ENCODE measurements around the gene GABRB3.
A peak's percentile ranks its signal among the peaks of the same experiment; 100 is the strongest.

GABRB3 gene

DNA sequence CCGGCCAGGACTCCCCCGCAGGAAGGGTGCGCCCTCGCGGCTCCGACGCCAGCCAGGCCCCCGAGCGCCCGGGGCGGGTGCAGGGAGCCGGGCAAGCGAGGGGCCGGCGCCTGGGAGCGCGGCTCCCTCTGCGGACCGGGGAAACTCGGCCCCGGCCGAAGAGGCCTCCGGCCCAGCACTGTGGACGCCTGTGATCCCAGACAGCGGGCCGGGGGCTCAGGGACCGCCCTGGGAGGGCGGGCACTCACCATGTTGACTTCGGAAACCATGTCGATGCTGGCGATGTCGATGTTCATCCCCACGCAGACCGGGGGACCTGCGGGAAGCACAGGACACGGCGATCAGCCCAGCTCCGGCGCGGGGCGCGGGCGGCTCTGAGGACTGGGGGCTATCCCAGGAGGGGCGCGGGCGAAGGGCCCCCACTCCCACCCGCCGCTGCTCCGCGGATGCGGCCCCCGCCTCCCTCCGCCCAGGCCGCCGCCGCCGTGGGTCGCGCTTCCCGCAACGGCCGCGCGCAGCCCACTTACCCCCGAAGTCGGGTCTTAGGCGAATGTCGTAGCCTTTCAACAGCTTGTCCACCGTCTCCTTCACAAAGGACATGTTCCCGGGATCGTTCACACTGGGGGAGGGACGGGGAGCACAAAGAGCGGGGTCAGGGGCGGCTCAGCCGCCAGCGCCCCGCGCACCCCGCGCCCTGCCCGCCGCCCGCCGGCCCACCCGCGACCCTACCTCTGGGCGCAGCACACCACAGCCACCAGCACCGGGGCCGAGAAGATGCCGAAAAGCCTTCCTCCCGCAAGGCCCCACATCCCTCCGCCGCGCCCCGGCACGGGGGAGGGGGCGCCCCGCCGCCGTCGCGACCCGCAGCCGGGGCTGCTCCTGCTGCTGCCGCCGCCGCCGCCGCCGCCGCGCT, at the start of gene GABRB3:
Gene GABRB3 (minus strand): TSS at position 913 of the 913 bp plus-strand sequence.
- no peak within 1 kb of the TSS for H3K9ac ChIP-seq (ENCODE audit: low read length in 2 of 2)
- H3K27ac ChIP-seq (ENCODE audit: low read length) = no peak within 1 kb of the TSS
- no peaks in the 10 kb centered on the region for H3K36me3 ChIP-seq (ENCODE audit: control insufficient read depth in 2 of 2, insufficient read depth in 2 of 2, low read length in 2 of 2)
- peaks cover 19 to 30% of the 10 kb centered on the region in 2 donors for H3K27me3 ChIP-seq (ENCODE audit: control insufficient read depth in 1 of 2, insufficient read depth in 2 of 2, low read length in 2 of 2)
- H3K4me1 ChIP-seq (ENCODE audit: control insufficient read depth, insufficient read depth, low read length) = peaks cover 17% of the 10 kb centered on the region
- H3K4me3 ChIP-seq (ENCODE audit: low read length in 2 of 2) = peak within 1 kb of the TSS; percentile 46 to 61
- H3K9me3 ChIP-seq (ENCODE audit: control insufficient read depth in 2 of 2, low read length in 2 of 2) = no peaks in the 10 kb centered on the region

DNA sequence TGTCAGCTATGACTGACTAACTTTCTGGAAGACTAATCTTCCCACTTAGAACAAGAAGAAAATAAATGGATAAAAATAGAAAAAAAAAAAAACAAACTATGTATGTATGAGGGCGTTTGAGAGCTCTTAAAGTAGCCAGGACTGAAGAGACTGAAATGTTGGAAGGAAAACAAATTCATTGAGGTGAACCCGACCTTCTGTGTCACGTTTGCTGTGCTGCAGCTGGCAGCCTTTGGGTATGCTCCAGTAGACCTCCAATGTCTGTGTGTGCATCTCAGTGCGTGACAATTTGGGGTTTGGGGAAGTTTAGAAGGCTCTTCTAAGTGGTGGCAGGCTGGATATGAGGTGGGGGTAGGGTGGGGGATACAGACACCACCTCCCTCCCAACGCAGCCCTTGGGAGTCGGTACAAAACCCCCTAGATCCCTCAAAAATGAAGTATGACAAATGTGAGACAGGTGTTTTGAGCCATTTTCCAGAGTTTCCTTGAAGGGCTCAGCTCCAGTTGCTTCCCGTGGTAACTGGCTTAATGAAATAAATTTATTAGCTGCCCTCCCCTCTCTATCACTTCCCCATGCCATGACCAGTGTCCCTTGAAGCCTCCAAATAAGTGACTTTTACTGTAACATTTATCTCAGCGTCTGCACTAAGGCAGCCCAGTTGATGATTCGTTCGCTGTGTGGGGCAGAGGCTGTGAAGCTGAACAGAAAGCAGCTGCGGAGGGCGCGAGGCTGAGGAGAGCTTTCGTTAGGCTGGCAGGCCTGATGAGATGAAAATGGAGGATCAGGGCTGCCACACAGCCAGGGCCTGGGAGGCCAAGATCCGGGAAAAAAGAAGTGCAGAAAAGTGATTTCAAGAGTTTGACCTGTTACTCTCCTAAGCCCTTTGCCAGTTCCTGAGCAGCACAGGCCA, 34.9 kb upstream of the GABRB3 start:
- H3K9me3 ChIP-seq (ENCODE audit: control insufficient read depth in 2 of 2, low read length in 2 of 2) = no peaks in the 10 kb centered on the region
- no peak overlapping the region for H3K9ac ChIP-seq (ENCODE audit: low read length in 2 of 2)
- H3K27ac ChIP-seq (ENCODE audit: low read length) = no peak overlapping the region
- no peaks in the 10 kb centered on the region for H3K36me3 ChIP-seq (ENCODE audit: control insufficient read depth in 2 of 2, insufficient read depth in 2 of 2, low read length in 2 of 2)
- no peaks in the 10 kb centered on the region for H3K27me3 ChIP-seq (ENCODE audit: control insufficient read depth in 1 of 2, insufficient read depth in 2 of 2, low read length in 2 of 2)
- no peak overlapping the region for H3K4me3 ChIP-seq (ENCODE audit: low read length in 2 of 2)
- no peaks in the 10 kb centered on the region for H3K4me1 ChIP-seq (ENCODE audit: control insufficient read depth, insufficient read depth, low read length)

DNA sequence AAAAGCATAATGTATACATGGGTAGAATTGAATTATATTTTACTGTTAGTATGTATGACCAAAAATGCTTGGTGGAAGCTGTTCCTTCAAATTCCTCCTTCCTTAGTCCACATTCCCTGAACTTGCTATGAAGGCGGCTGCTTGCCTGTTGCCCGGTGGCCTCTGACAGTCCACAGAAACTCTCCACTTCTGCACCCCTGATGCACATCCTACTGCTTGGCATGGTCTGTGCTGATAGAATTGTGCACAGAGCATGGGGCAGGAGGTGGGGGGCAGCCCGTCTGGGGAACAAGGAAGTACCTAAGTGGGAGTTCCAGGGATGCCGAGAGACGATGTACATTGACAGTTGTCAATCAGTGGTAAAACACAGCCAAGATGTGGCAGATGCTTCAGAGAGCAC, 33.7 kb upstream of the GABRB3 start:
- Histone ChIP-seq H3K9me3 (ENCODE audit: control insufficient read depth in 2 of 2, low read length in 2 of 2) (no peaks in the 10 kb centered on the region), H3K4me1 (ENCODE audit: control insufficient read depth, insufficient read depth, low read length) (no peaks in the 10 kb centered on the region), H3K4me3 (ENCODE audit: low read length in 2 of 2) (no peak overlapping the region), H3K36me3 (ENCODE audit: control insufficient read depth in 2 of 2, insufficient read depth in 2 of 2, low read length in 2 of 2) (no peaks in the 10 kb centered on the region), H3K27me3 (ENCODE audit: control insufficient read depth in 1 of 2, insufficient read depth in 2 of 2, low read length in 2 of 2) (no peaks in the 10 kb centered on the region), H3K9ac (ENCODE audit: low read length in 2 of 2) (no peak overlapping the region), H3K27ac (ENCODE audit: low read length) (no peak overlapping the region)

DNA sequence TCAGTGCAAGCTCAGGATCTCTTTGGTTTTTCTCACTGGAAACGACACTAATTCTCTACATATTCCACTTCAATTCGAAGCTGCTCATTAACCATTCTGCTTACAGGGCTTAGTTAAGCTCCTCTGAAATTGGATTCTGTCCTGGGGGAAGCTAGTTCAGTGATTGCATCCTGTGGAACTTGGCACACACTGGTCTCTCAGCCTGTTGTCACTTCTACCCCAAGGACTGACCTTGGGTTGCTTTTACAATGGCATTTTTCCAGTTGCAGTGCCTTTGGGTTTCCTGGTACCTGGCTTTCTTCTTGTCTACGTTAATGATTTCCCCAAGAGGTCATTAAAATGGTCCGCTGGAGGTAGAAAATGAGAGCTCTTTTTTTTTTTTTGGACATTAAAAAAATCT, 33.3 kb upstream of the GABRB3 start:
- no peaks in the 10 kb centered on the region for H3K36me3 ChIP-seq (ENCODE audit: control insufficient read depth in 2 of 2, insufficient read depth in 2 of 2, low read length in 2 of 2)
- no peak overlapping the region for H3K27ac ChIP-seq (ENCODE audit: low read length)
- no peaks in the 10 kb centered on the region for H3K9me3 ChIP-seq (ENCODE audit: control insufficient read depth in 2 of 2, low read length in 2 of 2)
- H3K27me3 ChIP-seq (ENCODE audit: control insufficient read depth in 1 of 2, insufficient read depth in 2 of 2, low read length in 2 of 2) = no peaks in the 10 kb centered on the region
- H3K9ac ChIP-seq (ENCODE audit: low read length in 2 of 2) = no peak overlapping the region
- no peak overlapping the region for H3K4me3 ChIP-seq (ENCODE audit: low read length in 2 of 2)
- no peaks in the 10 kb centered on the region for H3K4me1 ChIP-seq (ENCODE audit: control insufficient read depth, insufficient read depth, low read length)

DNA sequence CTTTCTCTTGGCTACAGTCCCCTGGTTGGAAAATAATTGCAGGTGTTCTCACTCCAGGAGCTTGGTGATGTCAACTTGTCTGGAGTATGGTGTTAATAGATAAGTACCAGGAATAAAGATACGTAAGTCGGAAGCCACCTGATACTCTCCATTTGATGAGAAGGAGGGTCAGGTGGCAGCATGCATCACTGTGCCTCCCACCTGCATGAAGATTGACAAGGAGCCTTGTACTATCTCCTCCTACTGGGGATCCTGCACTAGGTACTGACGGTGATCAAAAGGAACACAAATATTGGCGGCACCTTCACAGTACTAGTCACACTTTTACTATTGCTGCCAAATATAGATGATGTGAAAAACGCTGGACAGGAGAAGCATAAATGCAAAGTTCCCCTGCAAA, 32.6 kb upstream of the GABRB3 start:
- Histone ChIP-seq H3K9me3 (ENCODE audit: control insufficient read depth in 2 of 2, low read length in 2 of 2) (no peaks in the 10 kb centered on the region), H3K36me3 (ENCODE audit: control insufficient read depth in 2 of 2, insufficient read depth in 2 of 2, low read length in 2 of 2) (no peaks in the 10 kb centered on the region), H3K27ac (ENCODE audit: low read length) (no peak overlapping the region), H3K4me1 (ENCODE audit: control insufficient read depth, insufficient read depth, low read length) (no peaks in the 10 kb centered on the region), H3K27me3 (ENCODE audit: control insufficient read depth in 1 of 2, insufficient read depth in 2 of 2, low read length in 2 of 2) (no peaks in the 10 kb centered on the region), H3K4me3 (ENCODE audit: low read length in 2 of 2) (no peak overlapping the region), H3K9ac (ENCODE audit: low read length in 2 of 2) (no peak overlapping the region)

DNA sequence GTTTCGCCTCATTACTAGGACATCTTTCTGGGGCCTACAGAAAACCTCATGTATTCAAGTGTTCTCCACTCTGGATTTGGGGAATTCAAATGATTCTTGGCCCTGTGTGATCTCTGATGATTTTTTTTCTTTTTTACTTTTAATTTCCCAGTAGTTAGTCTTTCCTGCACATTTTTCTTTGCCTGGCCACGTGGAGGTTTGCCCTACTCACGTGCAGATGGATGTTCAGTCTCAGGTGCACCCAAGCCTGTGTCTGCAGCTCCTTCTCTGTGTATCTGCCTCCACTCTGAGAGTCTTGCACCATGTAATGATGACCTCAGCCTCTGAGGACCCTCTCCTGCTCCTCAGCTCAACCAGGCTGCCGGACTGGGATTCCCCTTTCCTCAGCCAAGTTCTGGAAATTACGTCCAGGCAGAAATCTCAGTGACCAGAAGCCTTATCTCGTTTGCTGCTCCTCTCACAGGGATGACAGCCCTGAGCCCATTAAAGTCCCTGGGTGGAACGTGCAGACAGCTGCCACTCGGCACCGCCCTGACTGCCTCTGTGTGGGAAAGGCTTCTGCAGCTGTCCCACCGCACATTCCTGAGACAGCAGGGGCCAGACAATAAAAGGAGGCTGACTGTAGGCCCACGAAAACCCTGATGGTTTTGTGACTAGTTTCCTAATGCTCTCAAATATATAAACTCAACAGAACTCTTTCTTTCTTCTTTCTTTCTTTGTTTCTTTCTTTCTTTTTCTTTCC, 31.4 kb upstream of the GABRB3 start:
- Histone ChIP-seq H3K4me3 (ENCODE audit: low read length in 2 of 2) (no peak overlapping the region), H3K9ac (ENCODE audit: low read length in 2 of 2) (no peak overlapping the region), H3K9me3 (ENCODE audit: control insufficient read depth in 2 of 2, low read length in 2 of 2) (no peaks in the 10 kb centered on the region), H3K36me3 (ENCODE audit: control insufficient read depth in 2 of 2, insufficient read depth in 2 of 2, low read length in 2 of 2) (no peaks in the 10 kb centered on the region), H3K4me1 (ENCODE audit: control insufficient read depth, insufficient read depth, low read length) (no peaks in the 10 kb centered on the region), H3K27me3 (ENCODE audit: control insufficient read depth in 1 of 2, insufficient read depth in 2 of 2, low read length in 2 of 2) (no peaks in the 10 kb centered on the region), H3K27ac (ENCODE audit: low read length) (no peak overlapping the region)

DNA sequence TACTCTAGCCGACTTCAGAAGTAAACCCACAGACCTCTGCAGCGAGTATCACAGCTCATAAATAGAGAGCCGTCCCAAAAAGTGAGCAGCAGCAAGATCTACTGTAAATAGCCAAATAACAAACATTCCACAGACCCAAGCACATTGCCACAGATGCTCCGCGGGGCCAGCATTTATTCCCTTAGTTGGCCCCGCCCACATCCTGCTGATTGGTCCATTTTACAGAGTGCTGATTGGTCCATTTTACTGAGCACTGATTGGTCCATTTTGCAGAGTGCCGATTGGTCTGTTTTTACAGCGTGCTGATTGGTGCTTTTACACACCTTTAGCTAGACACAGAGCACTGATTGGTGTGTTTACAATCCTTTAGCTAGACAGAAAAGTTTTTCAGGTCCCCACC, 17.3 kb upstream of the GABRB3 start:
- no peaks in the 10 kb centered on the region for H3K27me3 ChIP-seq (ENCODE audit: control insufficient read depth in 1 of 2, insufficient read depth in 2 of 2, low read length in 2 of 2)
- no peaks in the 10 kb centered on the region for H3K36me3 ChIP-seq (ENCODE audit: control insufficient read depth in 2 of 2, insufficient read depth in 2 of 2, low read length in 2 of 2)
- H3K9ac ChIP-seq (ENCODE audit: low read length in 2 of 2) = no peak overlapping the region
- no peak overlapping the region for H3K27ac ChIP-seq (ENCODE audit: low read length)
- no peaks in the 10 kb centered on the region for H3K4me1 ChIP-seq (ENCODE audit: control insufficient read depth, insufficient read depth, low read length)
- H3K9me3 ChIP-seq (ENCODE audit: control insufficient read depth in 2 of 2, low read length in 2 of 2) = peaks cover 0 to 5% of the 10 kb centered on the region in 2 donors
- no peak overlapping the region for H3K4me3 ChIP-seq (ENCODE audit: low read length in 2 of 2)

DNA sequence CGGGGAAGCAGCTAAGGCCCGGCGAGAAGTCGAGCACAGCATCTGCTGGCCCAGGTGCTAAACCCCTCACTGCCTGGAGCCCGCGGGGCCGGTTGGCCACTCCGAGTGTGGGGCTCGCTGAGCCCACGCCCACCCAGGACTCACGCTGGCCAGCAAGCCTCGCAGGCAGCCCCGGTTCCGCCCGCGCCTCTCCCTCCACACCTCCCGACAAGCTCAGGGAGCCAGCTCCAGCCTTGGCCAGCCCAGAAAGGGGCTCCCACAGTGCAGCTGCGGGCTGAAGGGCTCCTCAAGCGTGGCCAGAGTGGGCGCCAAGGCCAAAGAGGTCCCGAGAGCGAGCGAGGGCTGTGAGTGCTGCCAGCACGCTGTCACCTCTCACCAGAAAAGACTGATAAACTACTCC, 8.9 kb upstream of the GABRB3 start:
- Histone ChIP-seq H3K4me1 (ENCODE audit: control insufficient read depth, insufficient read depth, low read length) (no peaks in the 10 kb centered on the region), H3K9me3 (ENCODE audit: control insufficient read depth in 2 of 2, low read length in 2 of 2) (no peaks in the 10 kb centered on the region), H3K9ac (ENCODE audit: low read length in 2 of 2) (no peak overlapping the region), H3K4me3 (ENCODE audit: low read length in 2 of 2) (no peak overlapping the region), H3K27ac (ENCODE audit: low read length) (no peak overlapping the region), H3K27me3 (ENCODE audit: control insufficient read depth in 1 of 2, insufficient read depth in 2 of 2, low read length in 2 of 2) (peaks cover 0 to 2% of the 10 kb centered on the region in 2 donors), H3K36me3 (ENCODE audit: control insufficient read depth in 2 of 2, insufficient read depth in 2 of 2, low read length in 2 of 2) (no peaks in the 10 kb centered on the region)

DNA sequence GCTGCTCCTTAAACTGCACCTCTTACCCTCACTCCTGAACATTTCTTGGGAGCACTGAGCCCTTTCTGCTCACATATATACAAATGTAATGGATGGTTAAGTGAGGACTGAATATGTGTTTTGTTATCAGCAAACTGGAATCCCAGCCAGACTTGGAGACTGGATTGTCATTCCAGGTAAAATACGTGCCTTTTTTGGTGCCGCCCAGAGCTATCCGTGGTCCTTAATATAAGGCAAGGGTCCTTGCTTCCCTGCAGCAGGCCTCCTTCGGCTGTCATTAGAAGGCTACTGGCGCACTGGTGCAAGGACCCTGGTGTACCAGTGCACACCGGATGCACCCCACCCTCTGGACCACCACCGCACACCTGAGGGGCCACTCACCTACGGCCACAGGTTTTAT, 1.1 kb upstream of the GABRB3 start:
- H3K4me3 ChIP-seq (ENCODE audit: low read length in 2 of 2) = no peak overlapping the region
- H3K36me3 ChIP-seq (ENCODE audit: control insufficient read depth in 2 of 2, insufficient read depth in 2 of 2, low read length in 2 of 2) = no peaks in the 10 kb centered on the region
- H3K9me3 ChIP-seq (ENCODE audit: control insufficient read depth in 2 of 2, low read length in 2 of 2) = no peaks in the 10 kb centered on the region
- H3K4me1 ChIP-seq (ENCODE audit: control insufficient read depth, insufficient read depth, low read length) = peaks cover 17% of the 10 kb centered on the region
- H3K9ac ChIP-seq (ENCODE audit: low read length in 2 of 2) = no peak overlapping the region
- H3K27ac ChIP-seq (ENCODE audit: low read length) = no peak overlapping the region
- peaks cover 18 to 28% of the 10 kb centered on the region in 2 donors for H3K27me3 ChIP-seq (ENCODE audit: control insufficient read depth in 1 of 2, insufficient read depth in 2 of 2, low read length in 2 of 2)

DNA sequence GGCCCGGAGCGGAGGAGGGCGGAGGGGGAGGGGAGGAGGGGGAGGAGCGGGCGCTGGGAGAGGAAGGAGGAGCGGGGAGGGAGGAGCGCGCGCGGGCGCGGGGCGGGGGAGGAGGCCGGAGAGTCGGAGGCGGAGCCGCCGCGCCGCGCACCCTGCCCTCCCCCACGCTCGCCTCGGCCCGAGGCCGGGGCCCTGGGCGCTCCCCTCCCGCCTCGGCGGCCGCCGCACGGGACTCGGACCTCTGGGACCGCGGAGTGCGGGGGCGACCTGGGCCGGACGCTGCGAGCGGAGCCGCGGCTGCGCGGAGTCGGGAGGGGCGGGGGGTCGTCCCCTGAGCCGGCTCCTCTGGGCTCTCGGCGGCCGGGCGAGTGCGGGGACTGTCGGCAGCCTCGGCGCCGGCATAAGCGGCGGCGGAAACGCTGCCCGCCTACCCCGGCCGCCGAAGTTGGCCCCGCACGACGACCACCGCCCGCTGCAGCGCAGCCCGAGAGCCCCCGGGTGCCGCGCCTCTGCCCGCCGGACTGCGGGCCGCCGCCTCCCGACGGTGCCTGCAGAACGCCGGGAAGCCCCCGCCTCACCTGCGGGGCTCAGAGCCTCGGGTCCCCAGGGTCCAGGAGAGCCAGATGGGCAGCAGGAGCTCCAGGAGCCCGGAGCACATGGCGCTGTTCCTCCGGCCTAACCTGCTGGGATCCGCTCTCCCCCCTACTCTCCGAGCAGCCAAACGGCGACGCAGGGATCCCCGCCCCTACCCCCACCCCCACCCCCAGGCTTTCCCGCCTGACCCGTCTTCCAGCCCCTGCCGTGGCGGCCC, 406 bp upstream of the GABRB3 start:
- Histone ChIP-seq H3K36me3 (ENCODE audit: control insufficient read depth in 2 of 2, insufficient read depth in 2 of 2, low read length in 2 of 2) (no peaks in the 10 kb centered on the region), H3K27ac (ENCODE audit: low read length) (no peak overlapping the region), H3K9me3 (ENCODE audit: control insufficient read depth in 2 of 2, low read length in 2 of 2) (no peaks in the 10 kb centered on the region), H3K4me3 (ENCODE audit: low read length in 2 of 2) (peak overlapping the region in 1 of 2 donors; percentile 61), H3K4me1 (ENCODE audit: control insufficient read depth, insufficient read depth, low read length) (peaks cover 17% of the 10 kb centered on the region), H3K27me3 (ENCODE audit: control insufficient read depth in 1 of 2, insufficient read depth in 2 of 2, low read length in 2 of 2) (peaks cover 18 to 30% of the 10 kb centered on the region in 2 donors), H3K9ac (ENCODE audit: low read length in 2 of 2) (no peak overlapping the region)

Measured in stomach smooth muscle (tissue), 2 donors.